ENCODE results near the gene PRSS53. TPM values are rescaled to one million over a fixed set of nuclear protein-coding genes. Genes with fewer than 3 reads are reported as not detected.

PRSS53 gene
- total and polyA plus RNA-seq, 9 donors = 0.30 to 2.9 (median 1.5) TPM

DNA sequence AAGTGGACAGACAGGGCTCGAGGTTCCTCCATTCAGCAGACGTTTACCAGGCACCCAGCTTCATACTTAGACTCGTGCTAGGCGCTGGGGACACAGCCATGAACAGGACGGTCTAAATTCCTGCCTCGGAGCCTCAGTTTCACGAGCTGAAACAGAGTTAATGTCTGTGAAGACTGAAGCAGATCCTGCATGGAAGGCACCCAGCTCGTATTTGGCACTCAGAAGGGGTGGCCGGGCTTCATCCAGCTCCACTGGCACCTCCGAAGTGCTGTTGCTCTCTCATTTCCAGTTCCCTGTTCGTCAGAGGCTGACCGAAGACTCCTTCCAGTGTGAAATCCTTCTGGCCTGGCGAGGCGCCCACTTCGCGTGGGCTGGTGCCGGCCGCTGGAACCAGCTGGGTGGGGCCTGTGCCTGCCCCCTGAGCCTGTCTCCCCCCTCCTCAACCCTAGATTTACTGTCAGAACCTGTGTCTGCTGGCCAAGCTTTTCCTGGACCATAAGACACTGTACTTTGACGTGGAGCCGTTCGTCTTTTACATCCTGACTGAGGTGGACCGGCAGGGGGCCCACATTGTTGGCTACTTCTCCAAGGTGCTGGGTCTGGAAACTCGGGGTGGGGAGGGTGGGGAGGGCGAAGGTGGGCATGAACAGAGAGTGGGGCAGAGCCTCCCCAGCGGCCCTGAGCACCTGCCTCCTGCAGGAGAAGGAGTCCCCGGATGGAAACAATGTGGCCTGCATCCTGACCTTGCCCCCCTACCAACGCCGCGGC is 41.0 kb upstream of the PRSS53 start:
- intact Hi-C loops (cut with DNase I) = loop anchor here in 1 of 4 donors (10.0 kb wide), 1 partner anchor 55 kb away; the partner anchor contains the start of gene FUS
- DNase-seq = peak; percentile 64 to 89 (median 69)
- 31 to 35% (median 32%) methylated on average over 29 of the region's 29 CpGs for WGBS, 3 donors
- Histone ChIP-seq H3K36me3 (no peaks in the 10 kb centered on the region), H3K9me3 (no peaks in the 10 kb centered on the region), H3K27ac (peak overlapping the region in 1 of 2 donors; percentile 44), H3K27me3 (no peaks in the 10 kb centered on the region), H3K4me1 (ENCODE audit: insufficient read depth) (no peaks in the 10 kb centered on the region), H3K4me3 (no peak overlapping the region)
- TF ChIP-seq EP300 (IDR thresholded peaks at IDR 0.05) (no peak), POLR2A (IDR thresholded peaks at IDR 0.05) (no peak)
- TF ChIP-seq, protein P1, sequence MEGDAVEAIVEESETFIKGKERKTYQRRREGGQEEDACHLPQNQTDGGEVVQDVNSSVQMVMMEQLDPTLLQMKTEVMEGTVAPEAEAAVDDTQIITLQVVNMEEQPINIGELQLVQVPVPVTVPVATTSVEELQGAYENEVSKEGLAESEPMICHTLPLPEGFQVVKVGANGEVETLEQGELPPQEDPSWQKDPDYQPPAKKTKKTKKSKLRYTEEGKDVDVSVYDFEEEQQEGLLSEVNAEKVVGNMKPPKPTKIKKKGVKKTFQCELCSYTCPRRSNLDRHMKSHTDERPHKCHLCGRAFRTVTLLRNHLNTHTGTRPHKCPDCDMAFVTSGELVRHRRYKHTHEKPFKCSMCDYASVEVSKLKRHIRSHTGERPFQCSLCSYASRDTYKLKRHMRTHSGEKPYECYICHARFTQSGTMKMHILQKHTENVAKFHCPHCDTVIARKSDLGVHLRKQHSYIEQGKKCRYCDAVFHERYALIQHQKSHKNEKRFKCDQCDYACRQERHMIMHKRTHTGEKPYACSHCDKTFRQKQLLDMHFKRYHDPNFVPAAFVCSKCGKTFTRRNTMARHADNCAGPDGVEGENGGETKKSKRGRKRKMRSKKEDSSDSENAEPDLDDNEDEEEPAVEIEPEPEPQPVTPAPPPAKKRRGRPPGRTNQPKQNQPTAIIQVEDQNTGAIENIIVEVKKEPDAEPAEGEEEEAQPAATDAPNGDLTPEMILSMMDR (IDR thresholded peaks at IDR 0.05) = no peak

DNA sequence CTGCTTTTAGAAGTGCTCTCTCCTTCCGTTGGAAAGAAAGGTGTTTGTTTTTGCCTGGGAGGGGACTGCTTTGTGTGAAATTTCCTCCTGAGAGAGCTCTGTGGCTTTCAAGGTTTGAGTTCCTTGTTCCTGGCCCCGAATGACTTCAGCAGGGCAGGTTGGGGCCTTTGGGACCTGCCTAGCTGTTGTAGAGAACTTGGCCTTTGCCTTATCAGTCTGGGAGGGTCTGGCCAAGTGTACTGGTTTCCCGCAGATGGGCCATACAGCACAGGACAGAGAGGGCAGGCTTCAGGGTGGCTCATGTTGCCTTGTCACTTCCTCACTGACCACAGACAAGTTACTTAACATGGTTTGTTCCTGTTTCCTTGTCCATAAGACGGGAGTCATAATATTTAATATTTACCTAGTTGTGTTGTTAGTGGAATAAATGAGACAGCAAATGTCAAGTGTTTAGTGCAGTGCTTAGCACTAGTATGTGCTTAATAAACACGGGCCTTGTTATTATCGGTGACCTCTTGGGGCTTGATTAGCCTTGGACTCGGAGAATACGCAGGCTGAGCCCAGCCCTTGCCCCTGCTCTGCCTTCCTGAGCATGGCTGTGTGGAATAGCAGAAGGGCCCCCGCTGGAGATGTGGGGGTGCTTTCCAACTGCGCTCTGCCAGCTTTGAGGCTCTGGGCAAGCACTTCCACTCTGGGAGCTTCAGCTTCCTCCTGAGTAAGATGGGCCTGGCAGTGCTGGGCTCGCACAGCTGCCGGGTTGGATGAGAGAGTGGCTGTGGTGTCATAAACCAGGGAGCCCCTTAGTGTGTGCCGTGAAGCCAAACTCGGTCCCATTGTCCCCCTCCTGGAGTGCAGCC is 40.2 kb upstream of the PRSS53 start:
- 45 to 59% (median 55%) methylated on average over 14 of the region's 14 CpGs for WGBS, 3 donors
- no peak for DNase-seq
- Histone ChIP-seq H3K9me3 (no peaks in the 10 kb centered on the region), H3K4me1 (ENCODE audit: insufficient read depth) (no peaks in the 10 kb centered on the region), H3K4me3 (no peak overlapping the region), H3K36me3 (no peaks in the 10 kb centered on the region), H3K27ac (peak overlapping the region in 1 of 2 donors; percentile 44), H3K27me3 (no peaks in the 10 kb centered on the region)
- intact Hi-C loops (cut with DNase I) = no loop called here
- TF ChIP-seq, protein P1 (IDR thresholded peaks at IDR 0.05) = no peak
- no peak for TF ChIP-seq EP300 (IDR thresholded peaks at IDR 0.05)
- no peak for TF ChIP-seq POLR2A (IDR thresholded peaks at IDR 0.05)

DNA sequence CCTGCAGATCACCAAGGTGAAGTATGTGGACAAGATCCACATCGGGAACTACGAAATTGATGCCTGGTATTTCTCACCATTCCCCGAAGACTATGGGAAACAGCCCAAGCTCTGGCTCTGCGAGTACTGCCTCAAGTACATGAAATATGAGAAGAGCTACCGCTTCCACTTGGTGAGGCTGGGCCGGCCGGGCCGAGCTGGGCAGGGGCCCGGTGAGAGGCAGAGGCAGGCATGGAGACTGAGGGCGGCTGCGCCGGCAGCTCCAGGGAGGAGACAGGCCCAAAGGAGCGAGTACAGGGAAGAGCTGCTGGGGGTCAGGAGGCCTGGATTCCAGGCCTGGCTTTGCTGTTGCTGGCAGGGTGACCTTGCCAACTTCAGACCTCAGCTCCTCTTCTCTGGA is 38.4 kb upstream of the PRSS53 start:
- H3K4me3 ChIP-seq = no peak overlapping the region
- H3K4me1 ChIP-seq (ENCODE audit: insufficient read depth) = no peaks in the 10 kb centered on the region
- 90 to 92% (median 91%) methylated on average over 13 of the region's 13 CpGs for WGBS, 3 donors
- H3K27ac ChIP-seq = no peak overlapping the region
- intact Hi-C loops (cut with DNase I) = no loop called here
- no peak for TF ChIP-seq EP300 (IDR thresholded peaks at IDR 0.05)
- TF ChIP-seq POLR2A (IDR thresholded peaks at IDR 0.05) = no peak
- H3K27me3 ChIP-seq = no peaks in the 10 kb centered on the region
- H3K36me3 ChIP-seq = no peaks in the 10 kb centered on the region
- H3K9me3 ChIP-seq = no peaks in the 10 kb centered on the region
- DNase-seq = no peak

DNA sequence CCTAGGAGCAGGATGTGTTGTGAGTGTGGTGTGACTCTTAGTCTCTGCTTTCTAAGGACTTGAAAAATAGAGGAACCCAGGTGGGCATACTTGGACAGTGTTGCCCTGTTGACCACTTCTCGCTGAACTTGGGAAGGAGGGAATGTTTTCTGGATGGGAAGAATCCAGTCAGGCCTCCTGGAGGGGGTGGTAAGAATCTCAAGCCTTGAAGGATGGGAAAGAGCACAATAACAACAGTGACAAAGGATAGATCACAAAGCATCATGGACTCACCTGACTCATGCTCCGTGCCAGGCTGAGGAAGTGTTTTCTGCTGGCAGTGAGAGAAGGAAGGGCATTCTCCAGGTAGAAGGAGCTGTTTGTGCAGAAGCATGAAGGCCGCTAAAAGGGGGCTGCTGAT is 37.1 kb upstream of the PRSS53 start:
- DNase-seq = no peak
- no peaks in the 10 kb centered on the region for H3K9me3 ChIP-seq
- no peak overlapping the region for H3K27ac ChIP-seq
- no peak overlapping the region for H3K4me3 ChIP-seq
- H3K27me3 ChIP-seq = no peaks in the 10 kb centered on the region
- TF ChIP-seq POLR2A (IDR thresholded peaks at IDR 0.05) (no peak), EP300 (IDR thresholded peaks at IDR 0.05) (no peak)
- TF ChIP-seq, protein P1 (IDR thresholded peaks at IDR 0.05) = no peak
- no peaks in the 10 kb centered on the region for H3K4me1 ChIP-seq (ENCODE audit: insufficient read depth)
- WGBS, 3 donors = 91 to 95% (median 91%) methylated on average over 3 of the region's 3 CpGs
- intact Hi-C loops (cut with DNase I) = no loop called here
- H3K36me3 ChIP-seq = no peaks in the 10 kb centered on the region
